ENCODE results near the gene CHMP6. TPM values are rescaled to one million over a fixed set of nuclear protein-coding genes. Genes with fewer than 3 reads are reported as not detected.

Gene CHMP6
- total RNA-seq, 1 experiment from 2014 or later = 23.1 TPM

- Histone ChIP-seq H3K4me1 (ENCODE audit: low read length) (no peaks in the 10 kb centered on the region), H3K4me2 (ENCODE audit: low read depth, low read length, poor library complexity, severe bottlenecking) (no peak overlapping the region), H4K20me1 (ENCODE audit: insufficient read depth, low read depth, low read length) (no peaks in the 10 kb centered on the region), H3K79me2 (ENCODE audit: low read length) (no peaks in the 10 kb centered on the region), H3K4me3 (ENCODE audit: low read length) (no peak overlapping the region), H3K27ac (ENCODE audit: low read length) (no peak overlapping the region), H3K27me3 (ENCODE audit: low read length) (no peaks in the 10 kb centered on the region), H3K9me2 (replicated peaks; ENCODE audit: insufficient read depth, low read length) (no peaks in the 10 kb centered on the region), H3K9me3 (ENCODE audit: low read length) (peaks cover 3% of the 10 kb centered on the region; the same call in 1 of the 2 replicates), H3K9ac (ENCODE audit: low read length) (no peak overlapping the region), H3K36me3 (ENCODE audit: insufficient read depth, low read length) (no peaks in the 10 kb centered on the region), H2AFZ (ENCODE audit: low read length) (no peak overlapping the region)
- DNase-seq = no peak
Observed at GRCh38 chr17:81019563-81020442, 28.2 kb downstream of the CHMP6 start.

GRCh38 chr17:81020443-81020766 lies 28.8 kb downstream of the CHMP6 start:
- no peak overlapping the region for H3K27ac ChIP-seq (ENCODE audit: low read length)

GRCh38 chr17:81020767-81021497 lies 29.3 kb downstream of the CHMP6 start:
- Histone ChIP-seq H3K9ac (ENCODE audit: low read length) (no peak overlapping the region), H4K20me1 (ENCODE audit: insufficient read depth, low read depth, low read length) (no peaks in the 10 kb centered on the region), H3K9me2 (replicated peaks; ENCODE audit: insufficient read depth, low read length) (no peaks in the 10 kb centered on the region), H3K27me3 (ENCODE audit: low read length) (no peaks in the 10 kb centered on the region), H3K4me1 (ENCODE audit: low read length) (no peaks in the 10 kb centered on the region), H3K9me3 (ENCODE audit: low read length) (peaks cover 3% of the 10 kb centered on the region; the same call in 1 of the 2 replicates), H3K79me2 (ENCODE audit: low read length) (no peaks in the 10 kb centered on the region), H2AFZ (ENCODE audit: low read length) (no peak overlapping the region), H3K36me3 (ENCODE audit: insufficient read depth, low read length) (no peaks in the 10 kb centered on the region), H3K4me2 (ENCODE audit: low read depth, low read length, poor library complexity, severe bottlenecking) (no peak overlapping the region), H3K27ac (ENCODE audit: low read length) (no peak overlapping the region), H3K4me3 (ENCODE audit: low read length) (no peak overlapping the region)
- DNase-seq = no peak

More at GRCh38 chr17:81020443-81020766, 28.8 kb downstream of the CHMP6 start:
- H3K4me3 ChIP-seq (ENCODE audit: low read length) = no peak overlapping the region
- no peak for DNase-seq
- H3K9me3 ChIP-seq (ENCODE audit: low read length) = peaks cover 3% of the 10 kb centered on the region; the same call in 1 of the 2 replicates
- H3K9ac ChIP-seq (ENCODE audit: low read length) = no peak overlapping the region
- no peak overlapping the region for H2AFZ ChIP-seq (ENCODE audit: low read length)
- H3K79me2 ChIP-seq (ENCODE audit: low read length) = no peaks in the 10 kb centered on the region
- no peak overlapping the region for H3K4me2 ChIP-seq (ENCODE audit: low read depth, low read length, poor library complexity, severe bottlenecking)
- no peaks in the 10 kb centered on the region for H4K20me1 ChIP-seq (ENCODE audit: insufficient read depth, low read depth, low read length)
- no peaks in the 10 kb centered on the region for H3K4me1 ChIP-seq (ENCODE audit: low read length)
- no peaks in the 10 kb centered on the region for H3K9me2 ChIP-seq (replicated peaks; ENCODE audit: insufficient read depth, low read length)
- no peaks in the 10 kb centered on the region for H3K27me3 ChIP-seq (ENCODE audit: low read length)
- H3K36me3 ChIP-seq (ENCODE audit: insufficient read depth, low read length) = no peaks in the 10 kb centered on the region

- Histone ChIP-seq H4K20me1 (ENCODE audit: insufficient read depth, low read depth, low read length) (no peaks in the 10 kb centered on the region), H3K4me1 (ENCODE audit: low read length) (no peaks in the 10 kb centered on the region), H3K9ac (ENCODE audit: low read length) (no peak overlapping the region), H3K4me2 (ENCODE audit: low read depth, low read length, poor library complexity, severe bottlenecking) (no peak overlapping the region), H2AFZ (ENCODE audit: low read length) (no peak overlapping the region), H3K27me3 (ENCODE audit: low read length) (no peaks in the 10 kb centered on the region), H3K27ac (ENCODE audit: low read length) (no peak overlapping the region), H3K36me3 (ENCODE audit: insufficient read depth, low read length) (no peaks in the 10 kb centered on the region), H3K4me3 (ENCODE audit: low read length) (no peak overlapping the region), H3K79me2 (ENCODE audit: low read length) (no peaks in the 10 kb centered on the region), H3K9me2 (replicated peaks; ENCODE audit: insufficient read depth, low read length) (no peaks in the 10 kb centered on the region), H3K9me3 (ENCODE audit: low read length) (no peaks in the 10 kb centered on the region)
- no peak for DNase-seq
Observed at GRCh38 chr17:81021531-81022343, 30.1 kb downstream of the CHMP6 start.

GRCh38 chr17:81022344-81022676 lies 30.7 kb downstream of the CHMP6 start:
- no peak overlapping the region for H3K4me3 ChIP-seq (ENCODE audit: low read length)
- no peaks in the 10 kb centered on the region for H3K36me3 ChIP-seq (ENCODE audit: insufficient read depth, low read length)
- H3K4me1 ChIP-seq (ENCODE audit: low read length) = no peaks in the 10 kb centered on the region
- H3K27me3 ChIP-seq (ENCODE audit: low read length) = no peaks in the 10 kb centered on the region
- H4K20me1 ChIP-seq (ENCODE audit: insufficient read depth, low read depth, low read length) = no peaks in the 10 kb centered on the region
- no peaks in the 10 kb centered on the region for H3K79me2 ChIP-seq (ENCODE audit: low read length)
- no peak overlapping the region for H3K4me2 ChIP-seq (ENCODE audit: low read depth, low read length, poor library complexity, severe bottlenecking)
- H3K9ac ChIP-seq (ENCODE audit: low read length) = no peak overlapping the region
- H2AFZ ChIP-seq (ENCODE audit: low read length) = no peak overlapping the region
- no peak overlapping the region for H3K27ac ChIP-seq (ENCODE audit: low read length)
- no peaks in the 10 kb centered on the region for H3K9me3 ChIP-seq (ENCODE audit: low read length)
- no peaks in the 10 kb centered on the region for H3K9me2 ChIP-seq (replicated peaks; ENCODE audit: insufficient read depth, low read length)
- peak; percentile 51 for DNase-seq

GRCh38 chr17:81025065-81025740 lies 33.6 kb downstream of the CHMP6 start:
- H3K79me2 ChIP-seq (ENCODE audit: low read length) = no peaks in the 10 kb centered on the region
- H3K9me2 ChIP-seq (replicated peaks; ENCODE audit: insufficient read depth, low read length) = no peaks in the 10 kb centered on the region
- H3K27ac ChIP-seq (ENCODE audit: low read length) = no peak overlapping the region
- H3K9ac ChIP-seq (ENCODE audit: low read length) = no peak overlapping the region
- no peak for DNase-seq
- no peaks in the 10 kb centered on the region for H3K27me3 ChIP-seq (ENCODE audit: low read length)
- H3K4me1 ChIP-seq (ENCODE audit: low read length) = no peaks in the 10 kb centered on the region
- no peak overlapping the region for H3K4me3 ChIP-seq (ENCODE audit: low read length)
- H3K4me2 ChIP-seq (ENCODE audit: low read depth, low read length, poor library complexity, severe bottlenecking) = no peak overlapping the region
- H2AFZ ChIP-seq (ENCODE audit: low read length) = no peak overlapping the region
- H3K36me3 ChIP-seq (ENCODE audit: insufficient read depth, low read length) = no peaks in the 10 kb centered on the region
- H4K20me1 ChIP-seq (ENCODE audit: insufficient read depth, low read depth, low read length) = no peaks in the 10 kb centered on the region
- H3K9me3 ChIP-seq (ENCODE audit: low read length) = no peaks in the 10 kb centered on the region

GRCh38 chr17:81025741-81026129 lies 34.1 kb downstream of the CHMP6 start:
- Histone ChIP-seq H3K36me3 (ENCODE audit: insufficient read depth, low read length) (no peaks in the 10 kb centered on the region), H3K27me3 (ENCODE audit: low read length) (no peaks in the 10 kb centered on the region), H3K9me3 (ENCODE audit: low read length) (no peaks in the 10 kb centered on the region), H3K27ac (ENCODE audit: low read length) (no peak overlapping the region), H3K4me2 (ENCODE audit: low read depth, low read length, poor library complexity, severe bottlenecking) (no peak overlapping the region), H3K4me1 (ENCODE audit: low read length) (no peaks in the 10 kb centered on the region), H3K79me2 (ENCODE audit: low read length) (no peaks in the 10 kb centered on the region), H3K4me3 (ENCODE audit: low read length) (no peak overlapping the region), H4K20me1 (ENCODE audit: insufficient read depth, low read depth, low read length) (no peaks in the 10 kb centered on the region), H3K9ac (ENCODE audit: low read length) (no peak overlapping the region), H2AFZ (ENCODE audit: low read length) (no peak overlapping the region), H3K9me2 (replicated peaks; ENCODE audit: insufficient read depth, low read length) (no peaks in the 10 kb centered on the region)
- no peak for DNase-seq
